SK-N-SH treated with all-trans-retinoic acid at 6 μM for 48 hours (cell line): ENCODE measurements around the gene SH2D2A.

Experiments used
- ATAC-seq: fragments of 200-7000 bp; cut with Tn5 transposase; 3 replicates; pipeline ENCODE4 v1.9.1; 2020; ENCODE audit warnings: mild to moderate bottlenecking, moderate library complexity
- ARNTL ChIP-seq: fragments of 450-650 bp; formaldehyde crosslinking; IDR thresholded peaks from 2 replicates; pipeline ENCODE4 v1.5.0; 2020; ENCODE audit warnings: low read depth, mild to moderate bottlenecking, moderate library complexity, borderline replicate concordance
- BACH2 ChIP-seq: fragments of 250-450 bp; sonication (Bioruptor Pico); IDR thresholded peaks from 2 replicates; pipeline ENCODE4 v1.9.0; 2021; ENCODE audit warnings: mild to moderate bottlenecking, borderline replicate concordance
- CREB5 ChIP-seq: fragments of 250-450 bp; sonication (Bioruptor Pico); IDR thresholded peaks from 2 replicates; pipeline ENCODE4 v1.5.1; 2020; ENCODE audit warnings: low read depth, mild to moderate bottlenecking, moderate library complexity
- CSDC2 ChIP-seq: fragments of 250-450 bp; sonication (Bioruptor Pico); IDR thresholded peaks from 2 replicates; pipeline ENCODE4 v1.5.0; 2020; ENCODE audit warnings: mild to moderate bottlenecking, moderate library complexity
- CSRNP3 ChIP-seq: fragments of 250-450 bp; sonication (Bioruptor Pico); IDR thresholded peaks from 2 replicates; pipeline ENCODE4 v1.5.1; 2021; ENCODE audit warnings: mild to moderate bottlenecking, moderate library complexity
- ESRRG ChIP-seq: fragments of 250-450 bp; sonication (Bioruptor Pico); IDR thresholded peaks from 2 replicates; pipeline ENCODE4 v1.6.1; 2021; ENCODE audit warnings: mild to moderate bottlenecking
- GLIS3 ChIP-seq: fragments of 250-450 bp; sonication (Bioruptor Pico); IDR thresholded peaks from 2 replicates; pipeline ENCODE4 v1.5.0; 2020; ENCODE audit warnings: mild to moderate bottlenecking, moderate library complexity
- ISL1 ChIP-seq: fragments of 250-450 bp; sonication (Bioruptor Pico); IDR thresholded peaks from 2 replicates; pipeline ENCODE4 v2.1.2; 2022; ENCODE audit warnings: mild to moderate bottlenecking, moderate library complexity
- OSR1 ChIP-seq: fragments of 250-450 bp; sonication (Bioruptor Pico); IDR thresholded peaks from 2 replicates; pipeline ENCODE4 v1.8.0; 2022; ENCODE audit warnings: moderate library complexity, mild to moderate bottlenecking, inconsistent platforms
- PATZ1 ChIP-seq: fragments of 250-450 bp; sonication (Bioruptor Pico); IDR thresholded peaks from 2 replicates; pipeline ENCODE4 v1.8.0; 2020; ENCODE audit warnings: mild to moderate bottlenecking, moderate library complexity, borderline replicate concordance
- PPARA ChIP-seq: fragments of 250-450 bp; sonication (Bioruptor Pico); IDR thresholded peaks from 2 replicates; pipeline ENCODE4 v1.5.0; 2020; ENCODE audit warnings: mild to moderate bottlenecking, borderline replicate concordance
- RARB ChIP-seq: fragments of 250-450 bp; sonication (Bioruptor Pico); IDR thresholded peaks from 2 replicates; pipeline ENCODE4 v1.8.0; 2021; ENCODE audit warnings: mild to moderate bottlenecking, moderate library complexity
- SNAI2 ChIP-seq: fragments of 250-450 bp; sonication (Bioruptor Pico); IDR thresholded peaks from 2 replicates; pipeline ENCODE4 v1.5.0; 2020; ENCODE audit warnings: mild to moderate bottlenecking, moderate library complexity
- TCF4 ChIP-seq: fragments of 250-450 bp; sonication (Bioruptor Pico); IDR thresholded peaks from 2 replicates; pipeline ENCODE4 v1.8.0; 2021; ENCODE audit warnings: mild to moderate bottlenecking, moderate library complexity, borderline replicate concordance
- TOX ChIP-seq: fragments of 250-450 bp; sonication (Bioruptor Pico); IDR thresholded peaks from 2 replicates; pipeline ENCODE4 v1.8.0; 2021; ENCODE audit warnings: mild to moderate bottlenecking, moderate library complexity, borderline replicate concordance
- TSHZ2 ChIP-seq: fragments of 250-450 bp; sonication (Bioruptor Pico); IDR thresholded peaks from 2 replicates; pipeline ENCODE4 v1.5.0; 2020; ENCODE audit warnings: mild to moderate bottlenecking, moderate library complexity
- ZC3H10 ChIP-seq: fragments of 250-450 bp; sonication (Bioruptor Pico); IDR thresholded peaks from 2 replicates; pipeline ENCODE4 v1.5.1; 2021; ENCODE audit warnings: mild to moderate bottlenecking, moderate library complexity
- ZFP3 ChIP-seq: fragments of 250-450 bp; sonication (Bioruptor Pico); IDR thresholded peaks from 2 replicates; pipeline ENCODE4 v1.5.0; 2020; ENCODE audit warnings: mild to moderate bottlenecking, moderate library complexity
- ZFP30 ChIP-seq: fragments of 450-650 bp; formaldehyde crosslinking; IDR thresholded peaks from 2 replicates; pipeline ENCODE4 v1.5.0; 2022; ENCODE audit warnings: mild to moderate bottlenecking, moderate library complexity
- ZNF565 ChIP-seq: fragments of 450-650 bp; formaldehyde crosslinking; conservative IDR thresholded peaks from 2 replicates; pipeline ENCODE4 v1.5.0; 2020; ENCODE audit warnings: low read depth, mild to moderate bottlenecking, moderate library complexity
- ZNF70 ChIP-seq: fragments of 450-650 bp; formaldehyde crosslinking; IDR thresholded peaks from 2 replicates; pipeline ENCODE4 v1.5.0; 2020; ENCODE audit warnings: mild to moderate bottlenecking, moderate library complexity
- ZNF8 ChIP-seq: fragments of 450-650 bp; formaldehyde crosslinking; IDR thresholded peaks from 2 replicates; pipeline ENCODE4 v1.5.0; 2020; ENCODE audit warnings: mild to moderate bottlenecking, moderate library complexity

The SH2D2A gene

GRCh38 chr1:156812293-156812990 is 4.2 kb downstream of the SH2D2A start:
- no peak for TF ChIP-seq ZNF70 (CRISPR knock-in tag)
- ATAC-seq: no peak

GRCh38 chr1:156811168-156811567 is 5.5 kb downstream of the SH2D2A start:
- ATAC-seq: no peak
- no peak for TF ChIP-seq RARB (CRISPR knock-in tag)
- no peak for TF ChIP-seq ZC3H10
- no peak for TF ChIP-seq OSR1 (CRISPR knock-in tag)

GRCh38 chr1:156809711-156810366 is 6.8 kb downstream of the SH2D2A start:
- no peak for ATAC-seq
- no peak for TF ChIP-seq ARNTL
- no peak for TF ChIP-seq PPARA
- TF ChIP-seq ISL1 (CRISPR knock-in tag): no peak
- no peak for TF ChIP-seq CSDC2 (CRISPR knock-in tag)
- no peak for TF ChIP-seq ESRRG (CRISPR knock-in tag)
- TF ChIP-seq BACH2: no peak
- no peak for TF ChIP-seq ZNF565 (CRISPR knock-in tag)
- no peak for TF ChIP-seq TOX (CRISPR knock-in tag)
- TF ChIP-seq OSR1 (CRISPR knock-in tag): no peak
- no peak for TF ChIP-seq CREB5
- TF ChIP-seq RARB (CRISPR knock-in tag): no peak
- no peak for TF ChIP-seq PATZ1
- no peak for TF ChIP-seq GLIS3 (CRISPR knock-in tag)
- TF ChIP-seq SNAI2: no peak
- TF ChIP-seq ZNF8 (CRISPR knock-in tag): no peak
- no peak for TF ChIP-seq TSHZ2 (CRISPR knock-in tag)
- TF ChIP-seq ZFP3: no peak
- TF ChIP-seq ZC3H10: no peak
- no peak for TF ChIP-seq ZFP30 (CRISPR knock-in tag)
- no peak for TF ChIP-seq TCF4 (CRISPR knock-in tag)

- no peak for ATAC-seq
- TF ChIP-seq CSRNP3 (CRISPR knock-in tag) (no peak), ESRRG (CRISPR knock-in tag) (no peak), ARNTL (no peak), ZNF8 (CRISPR knock-in tag) (no peak), ISL1 (CRISPR knock-in tag) (no peak), PPARA (no peak), PATZ1 (no peak), TSHZ2 (CRISPR knock-in tag) (no peak), GLIS3 (CRISPR knock-in tag) (no peak)
Observed at GRCh38 chr1:156809281-156809680, 7.4 kb downstream of the SH2D2A start.
